ENCODE measurements around the gene STK17A.

Gene STK17A

GRCh38 chr7:43582503-43583423 is at the start of gene STK17A:
Gene STK17A, plus strand, starts transcription at chr7:43583108. Its CDS starts 136 bp downstream, at chr7:43583244.
- peak; percentile 96 for DNase-seq

DNA sequence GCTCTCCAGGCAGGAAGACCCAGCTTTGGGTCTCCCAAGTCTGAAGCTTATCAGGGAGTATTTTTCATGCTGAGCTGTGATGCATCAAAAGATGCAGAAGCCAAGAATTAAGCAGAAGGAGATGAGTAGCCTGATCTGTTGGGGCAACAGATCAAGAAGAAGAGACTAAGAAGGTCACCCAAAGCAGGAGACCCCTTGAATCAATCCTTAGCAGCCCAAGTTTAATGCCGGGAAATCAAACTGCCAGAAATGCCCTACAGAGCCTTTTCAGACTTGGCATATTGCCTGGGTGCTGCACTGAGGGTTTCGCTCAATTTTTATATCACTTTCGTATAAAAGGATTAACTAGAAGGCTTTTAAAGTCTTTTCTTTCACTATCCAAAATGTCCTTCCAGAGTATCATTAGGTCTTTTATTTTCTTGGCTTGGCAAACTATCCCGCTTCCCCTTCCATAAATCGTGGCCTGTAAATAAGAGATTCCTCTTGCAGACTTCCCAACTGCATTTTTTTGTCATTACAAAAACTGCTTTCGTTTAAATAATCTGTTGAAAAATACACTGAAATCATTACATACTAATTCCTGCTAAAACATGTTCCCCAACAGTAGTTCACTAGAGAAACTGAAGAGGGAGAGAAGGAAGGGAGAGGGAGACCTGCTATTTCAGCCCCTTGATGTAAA is 49.0 kb upstream of the STK17A start:
- no peak for DNase-seq

DNA sequence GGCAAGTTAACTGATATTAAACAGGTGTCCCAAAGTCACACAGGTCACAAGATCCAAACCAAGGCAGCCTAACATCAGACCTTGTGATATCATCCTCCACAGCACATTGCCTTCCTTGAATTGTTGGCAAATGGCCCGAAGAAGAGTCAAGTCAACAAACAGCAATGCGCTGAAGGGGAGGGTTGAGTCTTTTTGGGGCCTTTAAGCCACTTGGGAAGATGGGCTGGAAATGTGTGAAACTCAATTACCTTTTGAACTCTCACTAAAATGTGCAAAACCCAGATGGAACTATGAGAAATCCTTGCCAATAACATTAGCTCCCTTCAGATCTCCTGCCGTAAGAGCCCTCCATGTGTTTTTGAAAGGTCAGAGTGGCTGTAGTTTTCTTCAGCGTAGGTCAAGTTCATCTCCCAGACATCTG is 47.9 kb upstream of the STK17A start:
- DNase-seq = no peak

DNA sequence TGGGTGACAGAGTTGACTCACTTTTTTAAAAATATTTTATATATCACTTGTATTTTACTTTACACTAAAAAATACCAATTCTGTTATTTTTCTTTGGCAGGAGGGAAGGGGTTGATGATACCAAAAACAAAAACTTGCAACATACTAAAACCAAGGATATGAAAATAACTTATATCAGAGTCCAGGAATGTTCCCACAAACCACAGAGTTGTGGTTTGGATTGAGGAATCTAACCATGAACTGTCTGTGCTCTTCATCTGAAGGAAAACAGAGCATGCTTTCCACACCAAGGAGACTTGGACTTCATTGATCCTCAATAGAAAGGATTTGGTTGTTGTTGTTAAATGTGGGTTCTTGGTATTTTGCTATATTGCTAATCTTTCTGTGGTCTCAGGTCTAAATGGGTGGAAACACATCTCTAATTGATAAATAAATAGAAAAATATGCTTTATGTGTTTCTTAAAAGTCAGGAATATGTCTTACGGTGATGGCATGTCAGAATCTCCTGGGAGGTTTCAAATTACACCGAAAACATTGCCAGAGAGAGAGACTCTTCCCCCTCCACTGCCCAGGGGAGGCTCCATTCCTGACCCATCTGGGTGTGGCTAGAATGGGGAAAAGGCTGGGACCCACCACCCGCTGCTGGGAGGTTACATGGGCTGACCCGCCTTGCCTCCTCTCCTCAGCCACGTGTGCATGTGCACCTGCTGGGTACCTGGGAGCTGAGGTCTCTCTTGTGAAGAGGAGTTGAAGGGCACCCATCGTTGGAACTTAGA is 46.9 kb upstream of the STK17A start:
- DNase-seq = no peak

DNA sequence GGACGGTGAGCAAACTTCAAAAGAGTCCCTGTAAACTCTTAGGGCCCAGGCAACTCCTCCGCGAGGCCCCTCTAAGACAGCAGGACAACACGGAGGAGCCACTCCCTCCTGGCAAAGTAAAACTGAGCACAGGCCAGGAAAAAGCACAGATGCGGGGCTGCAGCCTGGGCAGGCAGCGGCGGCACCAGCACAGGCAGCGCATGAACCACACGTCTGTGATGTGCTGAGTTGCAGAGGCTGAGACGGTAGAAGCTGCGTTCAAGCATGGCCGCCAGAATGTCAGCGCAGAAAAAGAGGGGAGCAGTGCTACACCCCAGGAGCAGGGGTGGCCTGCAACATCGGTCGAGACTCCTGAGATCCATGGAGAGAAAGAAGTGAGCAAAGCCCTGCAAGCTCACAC is 46.1 kb upstream of the STK17A start:
- no peak for DNase-seq

GRCh38 chr7:43537765-43538403 is 45.0 kb upstream of the STK17A start:
- DNase-seq = no peak

GRCh38 chr7:43538404-43538771 is 44.5 kb upstream of the STK17A start:
- DNase-seq = no peak

DNA sequence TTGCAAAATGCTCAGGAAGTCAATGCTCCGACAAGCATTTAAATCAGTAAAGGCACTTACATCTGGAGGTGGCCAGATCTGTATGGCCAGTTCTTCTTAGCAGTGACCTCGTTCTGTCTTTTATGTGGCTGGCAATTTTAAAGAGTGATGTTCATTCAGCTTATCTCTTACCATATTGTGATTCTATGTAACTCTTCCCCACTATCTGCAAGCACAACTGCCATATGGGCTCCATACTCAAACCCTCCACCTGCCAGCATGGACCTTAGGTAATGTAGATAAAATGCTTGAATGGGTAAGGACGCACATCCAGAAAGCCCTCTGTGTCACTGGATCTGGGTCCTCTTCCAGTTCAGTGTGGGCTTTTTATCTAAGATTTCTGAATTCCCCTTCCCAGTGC is 42.4 kb upstream of the STK17A start:
- peak; percentile 38 for DNase-seq

GRCh38 chr7:43542716-43543115 is 40.2 kb upstream of the STK17A start:
- no peak for DNase-seq

- DNase-seq = no peak
Observed at GRCh38 chr7:43546231-43546630, 36.7 kb upstream of the STK17A start.

DNA sequence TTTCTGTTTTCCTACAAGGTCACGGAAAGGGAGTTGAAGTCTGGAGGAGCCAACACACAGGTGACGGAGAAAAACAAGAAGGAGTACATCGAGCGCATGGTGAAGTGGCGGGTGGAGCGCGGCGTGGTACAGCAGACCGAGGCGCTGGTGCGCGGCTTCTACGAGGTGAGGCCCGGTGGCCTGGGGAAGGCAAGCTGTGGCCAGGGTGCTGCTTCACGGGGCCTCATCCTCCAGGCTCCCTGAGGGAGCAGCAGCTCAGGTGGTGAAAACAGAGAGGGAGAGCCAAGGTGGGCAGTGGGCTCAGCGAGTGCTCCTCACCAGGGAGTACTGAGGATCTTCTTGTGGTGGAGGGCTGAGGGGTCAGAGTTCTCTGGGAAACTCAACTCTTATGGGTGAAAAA is 32.5 kb upstream of the STK17A start:
- no peak for DNase-seq

DNA sequence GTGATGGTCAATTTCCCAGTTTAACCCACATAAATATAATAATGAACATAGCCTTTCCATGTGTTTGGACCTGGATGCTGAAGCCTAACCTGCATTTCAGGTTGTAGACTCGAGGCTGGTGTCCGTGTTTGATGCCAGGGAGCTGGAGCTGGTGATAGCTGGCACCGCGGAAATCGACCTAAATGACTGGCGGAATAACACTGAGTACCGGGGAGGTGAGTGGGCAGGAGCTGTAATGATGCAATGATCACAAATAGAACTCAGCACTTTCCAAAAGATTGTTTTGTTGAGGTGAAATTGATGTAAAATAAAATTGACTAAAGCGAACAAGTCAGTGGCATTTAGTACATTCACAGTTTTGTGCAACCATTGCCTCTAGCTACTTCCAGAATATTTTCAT is 30.8 kb upstream of the STK17A start:
- DNase-seq = no peak

- peak; percentile 52 for DNase-seq
Observed at GRCh38 chr7:43553999-43554398, 28.9 kb upstream of the STK17A start.

DNA sequence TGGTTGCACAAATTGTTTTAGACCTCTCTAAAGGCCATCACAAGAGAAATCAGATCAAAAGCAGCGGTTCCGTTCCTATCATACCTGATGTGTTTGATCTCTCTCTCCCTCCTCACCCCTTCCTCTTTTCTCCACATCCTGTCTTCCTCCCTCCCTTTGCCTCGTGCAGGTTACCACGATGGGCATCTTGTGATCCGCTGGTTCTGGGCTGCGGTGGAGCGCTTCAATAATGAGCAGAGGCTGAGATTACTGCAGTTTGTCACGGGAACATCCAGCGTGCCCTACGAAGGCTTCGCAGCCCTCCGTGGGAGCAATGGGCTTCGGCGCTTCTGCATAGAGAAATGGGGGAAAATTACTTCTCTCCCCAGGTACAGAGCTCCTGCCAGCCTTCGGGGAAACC is 28.5 kb upstream of the STK17A start:
- no peak for DNase-seq

- DNase-seq = no peak
Observed at GRCh38 chr7:43557831-43558495, 24.9 kb upstream of the STK17A start.

DNA sequence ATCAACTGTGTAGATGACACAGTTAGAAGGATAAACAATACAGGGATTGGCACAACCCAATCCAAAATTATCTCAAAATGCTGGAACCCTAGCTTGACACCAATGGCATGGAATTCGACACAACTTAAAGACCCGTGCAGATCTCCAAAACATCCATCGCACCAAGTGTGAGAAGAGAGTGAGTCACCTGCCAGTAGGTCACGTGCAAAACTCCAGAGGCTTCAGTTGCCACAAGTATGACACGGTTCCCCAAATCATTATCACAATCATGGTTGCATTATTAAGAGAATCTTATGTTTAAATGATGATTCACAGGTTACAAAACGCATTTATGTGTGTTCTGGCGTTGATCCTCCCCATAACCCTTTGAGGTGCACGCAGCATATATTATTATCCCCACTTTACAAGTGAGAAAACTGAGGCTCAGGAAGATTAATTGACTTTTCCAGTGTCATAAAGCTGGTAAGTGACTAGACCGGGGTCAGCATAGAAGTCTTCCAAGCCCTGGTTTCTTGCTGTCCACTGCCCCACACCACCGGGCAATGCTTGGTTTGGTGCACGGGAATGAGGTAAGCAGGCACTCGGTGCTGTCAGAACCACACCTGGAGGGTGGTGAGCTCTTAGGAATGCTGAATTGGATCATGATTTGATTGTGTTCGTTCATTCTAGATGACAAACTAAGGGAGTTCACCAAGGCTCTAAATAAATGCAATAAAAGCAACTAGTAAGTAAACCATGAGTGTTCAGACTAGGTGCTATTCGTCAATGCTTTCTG is 23.6 kb upstream of the STK17A start:
- no peak for DNase-seq

DNA sequence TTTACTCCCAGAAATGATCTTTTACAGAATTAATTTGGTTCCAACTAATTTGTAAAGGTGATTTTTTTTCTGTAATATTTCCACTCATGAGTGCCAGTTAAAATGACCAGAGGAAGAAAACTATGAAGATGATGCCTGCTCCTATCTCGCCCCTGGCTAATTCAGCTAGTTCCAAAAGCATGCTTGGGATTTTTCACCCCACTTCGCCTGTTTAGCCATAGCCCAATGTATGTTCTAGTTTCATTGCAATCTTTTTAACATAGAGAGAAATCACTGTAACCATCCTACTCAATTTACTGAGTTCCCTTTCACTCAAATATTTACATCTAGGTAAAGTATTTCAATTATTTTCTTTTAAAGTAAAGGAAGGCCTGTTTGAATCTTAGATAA is 23.0 kb upstream of the STK17A start:
- DNase-seq = no peak

DNA sequence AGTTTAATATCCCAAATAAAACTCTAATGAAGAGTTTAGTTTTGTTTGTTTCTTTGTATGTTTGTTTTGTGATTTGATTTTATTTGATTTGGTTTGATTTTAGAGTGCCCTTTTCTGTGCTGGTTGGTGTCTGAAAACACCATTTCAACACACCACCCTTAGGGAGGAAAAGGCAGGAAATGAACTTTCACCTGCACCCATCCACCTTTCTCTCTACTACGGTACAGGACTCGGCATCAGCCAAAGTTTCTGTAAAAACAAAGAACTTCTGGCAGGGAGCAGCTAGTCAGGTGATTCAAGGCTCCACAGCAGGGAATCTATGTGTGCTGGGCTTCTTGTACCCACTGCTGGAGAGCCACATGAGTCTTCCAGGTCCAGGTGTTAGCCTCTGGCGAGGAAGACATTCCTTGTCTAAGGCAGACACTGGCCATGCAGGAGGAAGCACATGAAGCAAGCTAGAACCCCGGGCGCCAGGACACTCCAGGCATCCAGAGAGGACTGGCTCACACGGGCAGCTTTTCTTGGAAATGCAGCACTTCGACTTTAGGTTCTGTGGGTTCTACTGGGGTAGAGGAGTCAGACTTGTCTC is 22.1 kb upstream of the STK17A start:
- no peak for DNase-seq

- DNase-seq = no peak
Observed at GRCh38 chr7:43562383-43562782, 20.5 kb upstream of the STK17A start.

GRCh38 chr7:43565786-43566185 is 17.1 kb upstream of the STK17A start:
- no peak for DNase-seq

DNA sequence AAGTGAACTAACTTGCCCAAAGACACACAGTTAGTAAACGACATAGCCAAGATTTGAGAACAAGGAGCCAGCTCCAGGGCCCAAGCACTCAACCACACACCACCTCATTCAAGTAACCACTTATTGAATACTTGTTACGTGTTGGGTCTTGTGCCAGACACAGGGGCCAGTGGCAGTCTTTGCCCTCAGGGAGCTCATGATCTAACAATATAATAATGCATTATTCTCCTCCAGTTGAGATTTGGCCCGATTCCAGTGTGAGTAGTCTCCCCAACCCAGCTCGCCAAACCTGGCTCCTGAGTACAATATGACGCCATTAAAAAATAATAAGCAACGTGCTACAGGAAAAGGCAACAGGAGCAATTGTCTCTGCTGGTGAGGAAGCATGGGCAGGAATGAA is 14.4 kb upstream of the STK17A start:
- no peak for DNase-seq

Data from hematopoietic multipotent progenitor cell treated with erythropoietin and hydrocortisone succinate and interleukin-3 and kit ligand, for 4 days (in vitro differentiated cells).